Stimulated activated CD4-positive, alpha-beta T cell treated with anti-CD3 and anti-CD28 coated beads, Interleukin-4, amount 100 ng/mL, for 4 hours (primary cell): Measurements from ENCODE around the gene CSKMT.
"Not testable (repeated sequence)": the region's sequence is repeated elsewhere in the genome, so short reads cannot be mapped to it uniquely, and the experiment has no call there.

Source experiments
- DNase-seq, 2 experiments: peaks; one replicate each; pipeline ENCODE4 v3.0.0-alpha.2; 2020

Gene CSKMT

DNA sequence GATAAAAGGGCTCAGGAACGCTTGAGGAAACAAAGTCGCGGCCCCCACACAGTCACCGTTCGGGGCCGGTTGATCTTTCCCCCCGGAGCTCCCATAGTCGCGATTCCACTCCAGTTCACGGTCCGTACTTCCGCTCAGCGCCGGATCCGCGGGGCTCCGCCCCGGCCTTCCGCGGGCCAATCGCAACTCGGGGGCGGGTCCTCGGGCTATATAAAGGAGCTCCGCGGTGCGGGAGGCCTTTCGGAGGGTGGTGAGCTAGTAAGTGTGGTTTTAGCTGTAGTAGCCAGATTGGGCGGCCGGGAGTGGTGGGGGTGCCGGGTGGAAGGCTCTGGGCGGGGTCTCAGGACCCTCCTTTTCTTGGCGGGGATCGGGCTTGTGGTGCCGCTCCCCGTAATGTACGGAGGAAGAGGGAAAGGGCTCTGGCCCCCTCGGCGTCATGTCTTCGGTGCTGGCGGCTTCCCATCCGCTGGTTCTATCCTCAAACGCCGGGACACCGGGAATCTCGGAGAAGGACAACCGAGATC is at the start of gene CSKMT, which contains the start of gene C11orf98:
Gene CSKMT, plus strand, starts transcription at position 238 of the 524 bp plus-strand sequence. CDS start 568 bp downstream, outside the sequence.
Gene C11orf98, minus strand, starts transcription at position 136 of the 524 bp plus-strand sequence. Its CDS starts 41 bp downstream, at position 95.
- DNase-seq: peak; percentile 93 to 94

GRCh38 chr11:62615521-62615920 is 49.6 kb upstream of the CSKMT start:
- no peak for DNase-seq

DNA sequence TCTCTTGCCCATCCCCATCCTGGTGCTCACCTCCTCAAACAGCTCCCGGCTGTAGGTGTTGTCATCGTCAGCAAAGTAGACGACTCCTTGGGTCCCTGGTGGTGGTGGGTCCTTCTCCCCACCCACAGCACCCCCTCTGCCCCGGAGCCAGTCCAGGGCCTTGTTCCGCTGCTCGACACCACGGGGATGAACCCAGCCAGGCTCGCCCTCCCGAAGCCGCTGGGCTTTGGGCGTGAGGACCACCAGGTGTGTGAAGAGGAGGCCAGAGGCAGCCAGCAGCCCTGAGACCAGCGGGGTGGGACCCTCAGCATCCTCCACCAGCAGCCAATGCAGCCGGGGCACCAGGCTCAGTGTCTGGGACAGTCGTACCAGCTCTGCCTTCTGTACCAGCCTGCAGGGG is 48.2 kb upstream of the CSKMT start:
- not testable (repeated sequence) for DNase-seq

DNA sequence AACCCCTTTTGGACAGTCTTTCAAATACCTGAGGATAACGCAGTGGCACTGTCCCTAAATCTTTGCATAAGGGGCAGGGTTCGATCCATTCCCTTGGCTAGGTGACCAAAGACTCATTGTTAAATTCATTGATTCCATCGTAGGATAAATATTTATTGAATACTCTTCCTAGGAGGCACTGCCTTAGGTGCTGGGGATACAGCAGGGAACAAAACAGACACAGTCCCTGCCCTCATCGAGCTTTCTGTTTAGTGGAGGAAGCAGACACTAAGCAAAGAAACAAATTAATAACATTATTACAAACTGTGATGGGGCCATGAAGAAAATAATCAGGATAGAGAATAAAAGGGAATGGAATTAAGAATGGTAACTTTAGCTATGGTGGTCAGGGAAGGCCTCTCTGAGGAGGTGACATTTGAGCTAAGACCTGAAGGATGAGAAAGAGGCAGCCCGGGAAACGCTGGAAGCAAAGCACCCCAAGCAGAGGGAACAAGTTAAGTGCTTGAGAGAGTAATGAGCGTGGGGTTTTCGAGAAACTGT is 44.0 kb upstream of the CSKMT start:
- DNase-seq: no peak

DNA sequence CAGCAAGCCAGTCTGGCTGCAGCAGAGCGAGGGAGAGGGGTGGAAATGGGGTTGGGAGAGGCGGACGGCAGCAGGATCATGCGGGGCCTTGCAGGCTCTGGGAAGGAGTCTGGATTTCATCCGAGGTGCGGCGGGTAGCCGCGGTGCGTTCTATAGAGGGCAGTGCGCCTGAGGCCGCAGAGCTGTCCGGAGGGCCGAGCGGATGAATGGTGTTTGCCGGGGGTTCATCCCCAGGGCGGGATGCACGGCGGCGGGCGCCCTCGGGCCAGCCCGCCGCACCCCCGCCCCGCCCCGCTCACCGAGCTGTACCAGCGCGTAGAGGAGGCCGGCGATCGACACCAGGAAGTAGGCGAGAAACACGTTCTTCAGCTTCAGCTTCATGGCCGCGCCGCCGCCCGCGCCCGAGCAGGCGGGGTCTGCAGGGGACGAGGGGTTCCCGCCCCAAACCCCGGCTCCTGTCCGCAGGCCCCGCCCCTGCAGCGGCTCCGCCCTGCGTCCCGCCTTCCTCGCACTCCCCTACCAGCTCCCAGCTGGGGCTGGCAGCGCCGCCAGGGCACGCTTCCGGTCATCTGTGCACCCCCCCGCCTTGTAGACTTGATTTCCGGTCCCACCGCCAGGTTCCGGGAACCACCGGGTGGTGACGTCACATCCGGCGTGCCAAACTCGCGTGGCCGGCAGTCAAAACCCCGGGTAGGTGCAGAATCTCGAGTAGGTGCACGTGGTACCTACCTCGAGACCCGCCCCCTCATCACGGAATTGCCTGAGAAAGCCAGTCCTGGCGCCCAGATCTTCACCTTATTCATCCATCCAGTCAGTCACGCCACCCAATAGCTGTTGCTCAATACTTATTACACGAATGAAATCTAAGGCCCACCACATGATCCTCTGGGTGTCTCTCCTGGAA is 43.3 kb upstream of the CSKMT start, which contains the start of gene B3GAT3:
Gene B3GAT3, minus strand, starts transcription at position 420 of the 904 bp plus-strand sequence. Its CDS starts 39 bp downstream, at position 381.
- peak; percentile 94 to 98 for DNase-seq

DNA sequence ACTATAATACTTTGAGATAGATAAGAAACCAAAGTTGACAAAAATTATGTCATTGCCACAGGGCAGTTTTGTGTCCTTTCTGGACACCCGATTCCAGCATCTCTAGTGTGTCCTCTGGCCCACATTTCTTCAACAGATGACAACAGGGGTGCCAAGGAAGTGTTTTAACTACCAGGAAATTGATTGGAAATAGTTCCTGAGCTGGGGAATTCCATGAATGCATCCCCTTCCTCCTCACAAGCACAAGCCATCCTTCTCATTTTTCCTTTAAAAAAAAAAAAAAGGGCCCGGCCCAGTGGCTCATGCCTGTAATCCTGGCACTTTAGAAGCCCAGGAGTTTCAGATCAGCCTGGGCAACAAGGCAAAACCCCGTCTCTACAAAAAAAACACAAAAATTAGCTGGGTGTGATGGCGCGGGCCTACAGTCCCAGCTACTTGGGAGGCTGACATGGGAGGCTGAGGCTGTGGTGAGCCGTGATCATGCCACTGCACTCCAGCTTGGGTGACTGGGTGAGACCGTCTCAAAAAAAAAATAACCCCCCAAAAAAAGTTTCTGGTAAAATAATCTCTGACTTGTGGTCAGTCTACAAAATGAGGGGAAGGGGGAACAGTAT is 42.5 kb upstream of the CSKMT start:
- DNase-seq: no peak

DNA sequence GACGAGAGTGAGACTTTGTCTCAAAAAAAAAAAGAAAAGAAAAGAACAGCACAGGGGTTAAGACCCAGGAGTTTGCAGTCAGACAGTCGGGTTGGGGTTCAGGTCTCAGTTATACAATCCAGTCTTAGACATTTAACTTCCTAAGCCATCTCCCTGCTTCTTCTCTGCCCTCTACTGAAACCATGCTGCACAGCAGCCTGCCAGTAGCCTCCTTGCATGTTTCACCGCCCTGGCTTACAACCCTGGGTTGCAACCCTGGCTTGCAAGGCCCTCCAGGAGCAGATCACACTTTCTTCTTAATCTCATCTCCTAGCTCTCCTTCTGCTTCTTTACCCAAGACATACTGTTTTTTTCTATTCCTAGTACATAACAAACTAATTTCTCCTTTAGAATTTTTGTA is 37.4 kb upstream of the CSKMT start:
- DNase-seq: no peak

DNA sequence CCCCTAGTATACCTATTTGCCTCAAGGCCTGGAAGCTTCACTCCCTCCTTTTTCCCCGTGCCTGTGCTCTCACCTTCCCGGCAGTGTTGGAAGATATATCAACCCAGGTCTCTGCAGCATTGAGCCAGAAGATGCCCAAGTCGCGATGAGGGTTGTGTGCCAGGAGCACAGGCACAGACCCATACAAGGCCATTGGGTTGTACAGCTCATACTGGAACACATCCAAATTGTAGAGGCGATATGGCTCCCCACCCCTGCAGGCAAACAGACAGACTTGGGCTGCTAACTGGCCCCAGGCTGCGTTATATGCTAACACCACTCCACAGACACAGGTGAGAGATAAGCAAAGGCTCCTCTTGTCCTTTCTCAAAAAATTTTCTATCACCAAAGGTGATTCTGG is 32.6 kb upstream of the CSKMT start:
- no peak for DNase-seq

GRCh38 chr11:62644220-62644619 is 20.9 kb upstream of the CSKMT start:
- no peak for DNase-seq

- no peak for DNase-seq
Measured at GRCh38 chr11:62645671-62645945, 19.5 kb upstream of the CSKMT start.

DNA sequence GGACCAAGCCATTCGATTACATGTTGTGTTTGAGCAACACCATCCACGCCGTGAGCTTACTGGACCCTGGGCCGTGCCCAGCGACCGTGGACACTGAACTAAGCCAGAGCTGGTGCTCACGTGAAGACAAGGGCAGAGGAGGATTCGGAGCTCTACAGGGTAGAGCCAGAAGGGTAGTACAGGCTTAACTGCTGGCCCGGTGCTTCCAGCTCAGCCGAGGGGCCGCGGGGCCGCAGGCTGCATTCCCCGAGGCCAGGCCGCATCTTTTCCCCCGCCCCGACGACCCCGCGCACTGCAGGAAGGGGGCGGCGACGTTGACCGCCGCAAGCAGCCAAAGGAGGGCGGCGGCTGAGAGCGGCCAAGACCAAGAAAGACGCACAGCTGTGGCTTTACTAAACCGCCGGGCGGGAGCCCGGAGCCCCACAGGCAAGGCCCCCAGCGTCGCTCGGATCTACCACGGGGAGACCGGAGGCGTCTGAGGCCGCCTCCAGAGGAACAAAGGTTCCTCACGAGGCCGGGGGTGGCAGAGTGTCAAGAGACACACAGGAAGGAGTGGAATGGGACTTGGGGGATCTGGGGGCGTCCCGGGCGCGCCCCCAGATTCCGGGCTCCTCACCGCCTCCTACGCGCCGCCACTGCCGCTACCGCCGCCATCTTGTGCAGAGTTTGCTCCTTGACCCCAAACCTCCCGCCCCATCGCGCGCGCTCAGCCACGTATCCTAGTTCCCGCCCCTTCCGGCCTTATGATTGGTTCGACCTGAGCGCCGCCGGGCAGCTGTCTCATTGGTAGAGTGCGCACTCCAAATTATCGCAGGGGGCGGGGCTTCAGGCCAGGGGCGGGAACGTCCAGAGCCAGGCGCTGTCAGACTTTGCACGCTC is 18.9 kb upstream of the CSKMT start, which contains the start of gene GANAB:
Gene GANAB, minus strand, starts transcription at position 668 of the 879 bp plus-strand sequence. Its CDS starts 14 bp downstream, at position 654.
- DNase-seq: peak; percentile 99

DNA sequence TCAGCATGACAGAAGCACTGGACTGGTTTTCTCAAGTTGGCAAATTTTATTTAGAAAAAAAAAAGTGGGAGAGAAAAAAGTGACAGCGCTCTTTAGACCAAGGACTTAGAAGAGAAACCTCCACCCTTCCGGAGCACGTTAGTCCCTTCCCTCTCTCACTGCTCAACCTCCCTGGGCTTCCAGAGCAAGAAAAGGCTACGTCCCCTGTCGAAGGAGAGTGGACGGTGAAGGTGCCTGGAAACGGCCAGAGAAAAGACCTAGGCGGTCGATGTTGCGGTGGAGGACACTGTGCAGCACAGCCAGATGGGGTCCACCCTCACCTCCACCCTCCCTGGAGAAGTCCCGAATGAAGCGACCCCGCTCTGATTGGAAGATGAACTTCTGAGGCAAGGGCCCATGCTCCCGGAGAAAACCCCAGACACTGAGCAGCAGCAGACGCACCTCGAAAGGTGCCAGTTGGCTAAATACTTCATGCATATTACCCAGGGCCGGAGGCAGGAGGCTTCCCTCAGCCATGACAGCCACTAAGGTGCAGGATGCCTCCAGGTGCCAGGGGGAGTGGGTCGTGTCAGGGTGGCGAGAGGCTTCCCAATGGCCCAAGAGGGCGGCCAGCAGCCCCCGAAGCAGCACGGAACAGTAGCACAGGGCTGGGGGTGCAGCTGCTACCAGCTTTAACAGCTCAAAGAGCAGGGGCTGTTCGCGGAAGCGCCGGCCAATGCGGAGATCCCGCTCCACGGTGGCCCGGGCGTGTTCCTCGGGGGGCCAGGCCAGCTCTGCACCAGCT is 18.1 kb upstream of the CSKMT start:
- DNase-seq: no peak

GRCh38 chr11:62647609-62648005 is 17.5 kb upstream of the CSKMT start:
- no peak for DNase-seq

DNA sequence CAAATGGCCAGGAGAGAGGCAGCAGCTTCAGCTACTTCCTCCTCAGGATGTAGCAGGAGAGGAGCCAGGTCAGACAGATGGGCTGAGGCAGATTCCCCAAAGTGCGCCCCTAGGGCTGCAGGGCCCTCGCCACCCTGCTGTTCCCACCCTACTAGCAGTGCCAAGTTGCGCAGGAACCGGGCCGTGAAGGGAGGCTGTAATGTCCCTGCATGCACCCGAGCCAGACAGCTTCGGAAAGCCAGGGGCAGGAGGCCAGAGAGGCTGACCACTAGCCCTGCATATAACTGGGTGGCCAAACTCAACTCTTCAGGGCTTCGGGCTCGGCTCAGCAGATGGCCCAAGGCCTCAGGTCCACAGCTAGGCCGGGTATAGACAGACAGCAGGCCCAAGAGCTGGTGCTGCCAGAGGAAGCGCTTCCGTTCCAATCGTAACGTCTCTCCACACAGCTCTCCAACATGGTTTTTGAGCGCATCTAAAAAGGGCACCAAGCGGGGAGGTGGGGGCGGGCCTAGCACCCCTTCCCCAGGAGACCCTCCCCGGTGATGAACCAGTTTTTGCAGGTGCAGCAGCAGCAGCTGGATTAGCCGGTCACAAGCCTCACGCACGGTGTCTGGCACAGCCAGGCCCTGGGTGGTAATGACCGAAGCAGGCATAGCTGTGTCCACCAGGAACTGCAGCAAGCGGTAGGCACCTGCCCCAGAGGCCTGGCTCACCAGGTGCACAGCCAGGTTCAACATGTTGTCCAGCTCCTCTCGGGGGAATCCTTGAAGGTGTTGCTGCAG is 16.7 kb upstream of the CSKMT start:
- no peak for DNase-seq

DNA sequence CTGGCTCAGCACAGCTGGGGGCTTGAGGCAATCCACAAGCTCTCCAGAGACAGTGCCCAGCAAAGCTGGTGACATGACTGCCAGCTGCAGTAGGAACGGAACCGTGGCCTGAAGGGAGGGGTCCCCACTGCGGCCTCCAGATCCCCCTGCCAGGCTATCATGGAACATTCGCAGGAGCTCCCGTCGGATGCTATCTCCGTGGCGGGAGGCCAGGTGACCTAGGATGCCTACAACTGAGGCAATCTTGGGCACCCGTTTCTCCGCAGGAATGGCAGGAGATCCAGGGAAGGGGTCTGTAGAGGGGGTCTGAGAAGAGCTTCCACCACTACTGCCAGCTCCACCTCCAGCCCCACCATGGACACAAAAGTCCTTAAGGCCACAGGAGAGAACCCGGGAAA is 16.1 kb upstream of the CSKMT start:
- DNase-seq: no peak

GRCh38 chr11:62649486-62649885 is 15.6 kb upstream of the CSKMT start:
- DNase-seq: no peak

DNA sequence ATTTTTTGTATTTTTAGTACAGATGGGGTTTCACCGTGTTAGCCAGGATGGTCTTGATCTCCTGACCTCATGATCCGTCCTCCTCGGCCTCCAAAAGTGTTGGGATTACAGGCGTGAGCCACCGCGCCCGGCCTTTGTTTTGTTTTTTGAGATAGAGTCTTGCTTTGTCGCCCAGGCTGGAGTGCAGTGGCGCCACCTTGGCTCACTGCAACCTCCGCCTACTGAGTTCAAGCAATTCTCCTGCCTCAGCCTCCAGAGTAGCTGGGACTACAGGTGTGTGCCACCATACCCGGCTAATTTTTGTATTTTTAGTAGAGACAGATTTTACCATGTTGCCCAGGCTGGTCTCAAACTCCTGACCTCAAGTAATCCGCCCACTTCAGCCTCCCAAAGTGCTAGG is 14.8 kb upstream of the CSKMT start:
- not testable (repeated sequence) for DNase-seq

DNA sequence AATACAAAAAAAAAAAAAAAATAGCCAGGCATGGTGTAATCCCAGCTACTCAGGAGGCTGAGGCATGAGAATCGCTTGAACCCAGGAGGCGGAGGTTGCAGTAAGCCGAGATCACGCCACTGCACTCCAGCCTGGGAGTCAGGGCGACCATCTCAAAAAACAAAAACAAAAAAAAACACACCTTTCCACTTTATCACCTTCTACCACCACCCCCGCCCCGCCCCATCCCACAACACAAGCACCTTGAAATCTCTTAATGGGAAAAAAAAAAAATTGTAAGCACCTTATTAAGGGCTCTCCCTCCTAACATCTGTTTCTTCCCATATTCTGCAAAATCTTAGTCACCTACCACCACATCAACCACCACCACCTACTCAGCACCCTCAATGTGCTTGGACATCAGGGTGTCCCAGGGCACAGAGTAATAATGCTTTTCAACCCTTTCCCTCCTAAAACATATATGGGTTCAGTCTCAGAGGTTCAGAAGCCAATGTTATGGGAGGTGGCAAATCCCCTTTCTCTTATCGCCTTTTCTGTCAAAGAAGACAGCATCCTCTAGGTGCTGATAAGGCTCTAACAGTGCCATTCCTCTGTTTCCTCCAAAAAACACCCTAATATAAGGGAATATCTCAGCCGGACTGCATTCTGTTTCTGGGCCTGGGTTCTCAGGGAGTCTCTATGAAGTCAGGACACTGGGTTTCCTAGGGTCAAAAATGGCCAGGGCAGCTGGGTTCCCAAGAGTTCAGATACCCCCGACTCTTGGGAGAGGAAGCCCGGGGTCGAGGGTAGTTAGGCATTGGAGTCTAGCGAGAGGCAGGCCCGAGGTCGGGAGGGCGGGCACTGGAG is 12.7 kb upstream of the CSKMT start:
- DNase-seq: no peak

- no peak for DNase-seq
Measured at GRCh38 chr11:62654297-62654696, 10.8 kb upstream of the CSKMT start.
